ENCODE measurements around the gene B3GNT3.

GRCh38 chr19:17795495-17795856, 538 bp downstream of the B3GNT3 start:
- TF ChIP-seq CTCF (IDR thresholded peaks at IDR 0.05) (no peak), EZH2 (IDR thresholded peaks at IDR 0.05) (no peak)

All from neural progenitor cell (in vitro differentiated cells).